ENCODE data around the gene DNAH7. TPM values are rescaled to one million over a fixed set of nuclear protein-coding genes. Genes with fewer than 3 reads are reported as not detected.

Gene DNAH7
- total and polyA plus RNA-seq, 9 of the 15 experiments (the other 6 are each of a cell fraction or from before 2014, with no cell fraction given) = 0.03 to 0.42 (median 0.18) TPM

- TF ChIP-seq MEIS2 (IDR thresholded peaks at IDR 0.05; ENCODE audit: partially characterized antibody) (no peak), RFX7 (CRISPR knock-in tag; IDR thresholded peaks at IDR 0.05) (no peak), ZNF143 (CRISPR knock-in tag; IDR thresholded peaks at IDR 0.05) (no peak), HBP1 (CRISPR knock-in tag; IDR thresholded peaks at IDR 0.05) (no peak), SAFB (IDR thresholded peaks at IDR 0.05; ENCODE audit: borderline replicate concordance, low read depth, low read length) (no peak), HDGF (IDR thresholded peaks at IDR 0.05) (no peak), ZNF444 (CRISPR knock-in tag; IDR thresholded peaks at IDR 0.05) (no peak), CLOCK (CRISPR knock-in tag; IDR thresholded peaks at IDR 0.05; ENCODE audit: borderline replicate concordance) (no peak), MXD1 (CRISPR knock-in tag; IDR thresholded peaks at IDR 0.05; ENCODE audit: borderline replicate concordance, poor library complexity, severe bottlenecking) (no peak), GATA2 (CRISPR knock-in tag; IDR thresholded peaks at IDR 0.05) (no peak)
These were observed 43.9 kb upstream of the DNAH7 start (continued) for GRCh38 chr2:196112418-196113034.

Data from K562 (cell line).